Mammary epithelial cell (primary cell): Measurements from ENCODE around the gene CLDND2.

Source experiments
- EZH2 ChIP-seq: IDR thresholded peaks from 2 replicates; pipeline ENCODE4 v1.6.1; 2012; ENCODE audit warnings: low read length, inconsistent platforms, borderline replicate concordance
- TF ChIP-seq, protein P1 (sequence below), 2 donors: IDR thresholded peaks in 1 of 2; conservative IDR thresholded peaks in 1 of 2; 2 replicates each; pipeline ENCODE4 v1.5.1; 2011 to 2012; ENCODE audit warnings: inconsistent platforms in 2 of 2, low read length in 2 of 2, mild to moderate bottlenecking in 2 of 2, control low read depth in 1 of 2, low read depth in 1 of 2; ENCODE audit not compliant: insufficient read depth in 1 of 2; ENCODE audit errors: extremely low read depth in 1 of 2

DNA sequence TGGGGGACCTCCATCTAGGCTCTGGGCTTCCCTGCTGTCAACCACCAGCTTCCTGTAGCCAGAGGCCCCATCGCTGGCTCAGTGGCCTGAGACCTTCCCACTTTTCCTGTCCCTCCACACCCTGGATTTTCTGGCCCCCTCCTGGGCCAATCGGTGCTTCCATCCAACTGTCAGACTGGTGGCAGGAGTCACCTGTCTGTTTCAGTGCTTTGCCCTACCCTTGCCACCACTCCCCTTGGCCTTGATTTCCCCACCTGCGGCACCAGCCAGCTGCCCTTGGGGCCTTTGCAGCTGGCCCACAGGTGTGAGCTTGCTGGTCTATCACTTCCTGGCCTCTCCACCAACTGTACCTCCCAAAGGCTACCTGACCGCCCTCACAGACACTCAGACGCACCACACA is 39.4 kb downstream of the CLDND2 start:
- TF ChIP-seq, protein P1, sequence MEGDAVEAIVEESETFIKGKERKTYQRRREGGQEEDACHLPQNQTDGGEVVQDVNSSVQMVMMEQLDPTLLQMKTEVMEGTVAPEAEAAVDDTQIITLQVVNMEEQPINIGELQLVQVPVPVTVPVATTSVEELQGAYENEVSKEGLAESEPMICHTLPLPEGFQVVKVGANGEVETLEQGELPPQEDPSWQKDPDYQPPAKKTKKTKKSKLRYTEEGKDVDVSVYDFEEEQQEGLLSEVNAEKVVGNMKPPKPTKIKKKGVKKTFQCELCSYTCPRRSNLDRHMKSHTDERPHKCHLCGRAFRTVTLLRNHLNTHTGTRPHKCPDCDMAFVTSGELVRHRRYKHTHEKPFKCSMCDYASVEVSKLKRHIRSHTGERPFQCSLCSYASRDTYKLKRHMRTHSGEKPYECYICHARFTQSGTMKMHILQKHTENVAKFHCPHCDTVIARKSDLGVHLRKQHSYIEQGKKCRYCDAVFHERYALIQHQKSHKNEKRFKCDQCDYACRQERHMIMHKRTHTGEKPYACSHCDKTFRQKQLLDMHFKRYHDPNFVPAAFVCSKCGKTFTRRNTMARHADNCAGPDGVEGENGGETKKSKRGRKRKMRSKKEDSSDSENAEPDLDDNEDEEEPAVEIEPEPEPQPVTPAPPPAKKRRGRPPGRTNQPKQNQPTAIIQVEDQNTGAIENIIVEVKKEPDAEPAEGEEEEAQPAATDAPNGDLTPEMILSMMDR (conservative IDR thresholded peaks at IDR 0.05 in 1 of 2, IDR thresholded peaks at IDR 0.05 in 1 of 2; ENCODE audit: extremely low read depth in 1 of 2, insufficient read depth in 1 of 2, low read depth in 1 of 2, low read length in 2 of 2) = no peak
- no peak for TF ChIP-seq EZH2
